Activated CD8-positive, alpha-beta T cell treated with anti-CD3 and anti-CD28 coated beads, Interleukin-2, amount 10 ng/mL, durations not matched to agents 7 days and 5 days (primary cell): Measurements from ENCODE around the gene RFFL. TPM values are rescaled to one million over a fixed set of nuclear protein-coding genes. Genes with fewer than 3 reads are reported as not detected.
"Not testable (repeated sequence)": the region's sequence is repeated elsewhere in the genome, so short reads cannot be mapped to it uniquely, and the experiment has no call there.

Experiments used
- ATAC-seq: fragments of 150-1000 bp; cut with Tn5 transposase; one replicate; pipeline ENCODE4 v1.10.0; 2021; ENCODE audit warnings: moderate library complexity
- CTCF ChIA-PET: fragments of 350-600 bp; sonication (Branson Sonifier 250); formaldehyde crosslinking; loops from one replicate; lab custom pipeline; 2021; ENCODE audit warnings: antibody characterized with exemption; lab: Charles Lee
- POLR2A ChIA-PET: fragments of 350-600 bp; sonication (Branson Sonifier 250); formaldehyde crosslinking; loops from one replicate; lab custom pipeline; 2021; ENCODE audit warnings: antibody characterized with exemption; lab: Charles Lee
- DNase-seq: peaks from one replicate; pipeline ENCODE4 v3.0.0-alpha.2; 2020
- H3K27ac Mint-ChIP-seq: one replicate; pipeline ENCODE4 v1.8.0; 2021; ENCODE audit warnings: mild to moderate bottlenecking, mixed read lengths
- H3K27me3 Mint-ChIP-seq: one replicate; pipeline ENCODE4 v1.8.0; 2021; ENCODE audit warnings: low read depth, mixed read lengths
- H3K36me3 Mint-ChIP-seq: one replicate; pipeline ENCODE4 v1.8.0; 2021; ENCODE audit warnings: low read depth, mixed read lengths
- H3K4me1 Mint-ChIP-seq: one replicate; pipeline ENCODE4 v1.8.0; 2021; ENCODE audit warnings: low read depth, mixed read lengths
- H3K4me3 Mint-ChIP-seq: one replicate; pipeline ENCODE4 v1.8.0; 2021; ENCODE audit warnings: mild to moderate bottlenecking, mixed read lengths
- H3K9me3 Mint-ChIP-seq: one replicate; pipeline ENCODE4 v1.8.0; 2022; ENCODE audit warnings: mixed read lengths; ENCODE audit not compliant: insufficient read depth
- total RNA-seq, 2 experiments: library from RNA; stranded (reverse); gene quantifications; one replicate each; pipeline ENCODE4 v1.2.3, GENCODE V29; 2021

RFFL gene
- total RNA-seq, 2 experiments from 2014 or later = 26.4 to 29.1 TPM

GRCh38 chr17:35010093-35010492, 53.4 kb downstream of the RFFL start:
- ChIA-PET CTCF (interaction anchor here (1.0 to 3.3 kb wide), 4 partner anchors 9 to 80 kb away, joined by 3 to 12 read pairs (median 8); no protein-coding TSS in a partner anchor), POLR2A (interaction anchor here (0.9 to 1.7 kb wide), 3 partner anchors 9 to 19 kb away, joined by 3 to 8 read pairs (median 4); no protein-coding TSS in a partner anchor)
- H3K27ac Mint-ChIP-seq = no peak overlapping the region
- peaks cover 40% of the 10 kb centered on the region for H3K36me3 Mint-ChIP-seq
- no peaks in the 10 kb centered on the region for H3K27me3 Mint-ChIP-seq
- DNase-seq (no peak), ATAC-seq (no peak)
- no peaks in the 10 kb centered on the region for H3K9me3 Mint-ChIP-seq
- no peaks in the 10 kb centered on the region for H3K4me1 Mint-ChIP-seq
- no peak overlapping the region for H3K4me3 Mint-ChIP-seq

- DNase-seq = no peak
- H3K36me3 Mint-ChIP-seq = peaks cover 53% of the 10 kb centered on the region
- ChIA-PET CTCF (interaction anchor here (3.3 kb wide), 1 partner anchor 7 kb away, joined by 12 read pairs; no protein-coding TSS in a partner anchor), POLR2A (no interaction called here)
- no peak overlapping the region for H3K4me3 Mint-ChIP-seq
- no peaks in the 10 kb centered on the region for H3K27me3 Mint-ChIP-seq
- H3K27ac Mint-ChIP-seq = no peak overlapping the region
- ATAC-seq = no peak
- no peaks in the 10 kb centered on the region for H3K9me3 Mint-ChIP-seq
- H3K4me1 Mint-ChIP-seq = no peaks in the 10 kb centered on the region
These were observed 56.5 kb downstream of the RFFL start for GRCh38 chr17:35006961-35007360.

GRCh38 chr17:35006345-35006744, 57.2 kb downstream of the RFFL start:
- Mint-ChIP-seq H3K9me3 (no peaks in the 10 kb centered on the region), H3K4me3 (no peak overlapping the region), H3K27ac (no peak overlapping the region), H3K36me3 (peaks cover 54% of the 10 kb centered on the region), H3K4me1 (no peaks in the 10 kb centered on the region), H3K27me3 (no peaks in the 10 kb centered on the region)
- DNase-seq (no peak), ATAC-seq (no peak)
- ChIA-PET CTCF (interaction anchor here (0.6 kb wide), 1 partner anchor 9 kb away, joined by 3 read pairs; no protein-coding TSS in a partner anchor), POLR2A (no interaction called here)

- H3K36me3 Mint-ChIP-seq = peaks cover 46% of the 10 kb centered on the region
- no peak overlapping the region for H3K4me3 Mint-ChIP-seq
- ChIA-PET POLR2A (interaction anchor here (0.8 kb wide), 1 partner anchor 115 kb away, joined by 4 read pairs; no protein-coding TSS in a partner anchor), CTCF (interaction anchor here (1.3 kb wide), 1 partner anchor 19 kb away, joined by 5 read pairs; no protein-coding TSS in a partner anchor)
- no peak overlapping the region for H3K27ac Mint-ChIP-seq
- DNase-seq (no peak), ATAC-seq (no peak)
- H3K9me3 Mint-ChIP-seq = no peaks in the 10 kb centered on the region
- no peaks in the 10 kb centered on the region for H3K4me1 Mint-ChIP-seq
- no peaks in the 10 kb centered on the region for H3K27me3 Mint-ChIP-seq
These were observed 59.7 kb downstream of the RFFL start for GRCh38 chr17:35003778-35004177.

GRCh38 chr17:35002876-35003551, 60.5 kb downstream of the RFFL start:
- Mint-ChIP-seq H3K27ac (peak overlapping the region; percentile 45), H3K9me3 (no peaks in the 10 kb centered on the region), H3K4me1 (peaks cover 4% of the 10 kb centered on the region), H3K4me3 (no peak overlapping the region), H3K36me3 (peaks cover 50% of the 10 kb centered on the region), H3K27me3 (no peaks in the 10 kb centered on the region)
- ChIA-PET CTCF (interaction anchor here (1.2 to 1.3 kb wide), 2 partner anchors 116 to 117 kb away, joined by 4 to 8 read pairs; partner anchors contain the start of gene RAD51D), POLR2A (interaction anchor here (0.6 to 0.8 kb wide), 2 partner anchors 116 to 134 kb away, joined by 3 to 4 read pairs; no protein-coding TSS in a partner anchor)
- ATAC-seq (no peak), DNase-seq (no peak)

GRCh38 chr17:35001549-35001948, 62.0 kb downstream of the RFFL start:
- DNase-seq (no peak), ATAC-seq (no peak)
- Mint-ChIP-seq H3K27ac (peak overlapping the region; percentile 53), H3K4me1 (peaks cover 5% of the 10 kb centered on the region), H3K27me3 (no peaks in the 10 kb centered on the region), H3K9me3 (no peaks in the 10 kb centered on the region), H3K4me3 (no peak overlapping the region), H3K36me3 (peaks cover 43% of the 10 kb centered on the region)
- ChIA-PET CTCF (interaction anchor here (0.9 to 1.7 kb wide), 4 partner anchors 21 to 117 kb away, joined by 3 to 8 read pairs (median 5); partner anchors contain the start of gene RFFL), POLR2A (no interaction called here)

- H3K27ac Mint-ChIP-seq, DNase-seq, H3K4me3 Mint-ChIP-seq, H3K27me3 Mint-ChIP-seq, H3K4me1 Mint-ChIP-seq, ATAC-seq, H3K9me3 Mint-ChIP-seq: not testable (repeated sequence)
- POLR2A ChIA-PET = interaction anchor here (0.9 kb wide), 1 partner anchor 89 kb away, joined by 3 read pairs; no protein-coding TSS in a partner anchor
- CTCF ChIA-PET = interaction anchor here (0.9 to 6.0 kb wide), 5 partner anchors 8 to 554 kb away, joined by 3 to 118 read pairs (median 5); partner anchors contain the start of genes FNDC8, RAD51D and RFFL
- H3K36me3 Mint-ChIP-seq = peaks cover 44% of the 10 kb centered on the region
These were observed 62.5 kb downstream of the RFFL start for GRCh38 chr17:35000965-35001364.

- DNase-seq (no peak), ATAC-seq (no peak)
- CTCF ChIA-PET = interaction anchor here (0.9 to 6.0 kb wide), 17 partner anchors 9 to 120 kb away, joined by 3 to 118 read pairs (median 5); partner anchors contain the start of genes FNDC8, RAD51D and RFFL
- H3K9me3 Mint-ChIP-seq = no peaks in the 10 kb centered on the region
- peaks cover 40% of the 10 kb centered on the region for H3K36me3 Mint-ChIP-seq
- no peak overlapping the region for H3K4me3 Mint-ChIP-seq
- no peak overlapping the region for H3K27ac Mint-ChIP-seq
- POLR2A ChIA-PET = interaction anchor here (0.7 to 1.0 kb wide), 2 partner anchors 23 to 80 kb away, joined by 3 to 4 read pairs; no protein-coding TSS in a partner anchor
- no peaks in the 10 kb centered on the region for H3K27me3 Mint-ChIP-seq
- H3K4me1 Mint-ChIP-seq = peaks cover 5% of the 10 kb centered on the region
These were observed 64.1 kb downstream of the RFFL start for GRCh38 chr17:34999456-34999855.

- CTCF ChIA-PET = interaction anchor here (0.8 to 6.0 kb wide), 15 partner anchors 8 to 122 kb away, joined by 3 to 118 read pairs (median 6); partner anchors contain the start of genes FNDC8, RAD51D and RFFL
- ATAC-seq (peak; percentile 95), DNase-seq (peak; percentile 84)
- peaks cover 43% of the 10 kb centered on the region for H3K36me3 Mint-ChIP-seq
- no peak overlapping the region for H3K4me3 Mint-ChIP-seq
- peaks cover 11% of the 10 kb centered on the region for H3K4me1 Mint-ChIP-seq
- POLR2A ChIA-PET = no interaction called here
- H3K27ac Mint-ChIP-seq = peak overlapping the region; percentile 30
- H3K27me3 Mint-ChIP-seq = no peaks in the 10 kb centered on the region
- H3K9me3 Mint-ChIP-seq = no peaks in the 10 kb centered on the region
These were observed 65.3 kb downstream of the RFFL start for GRCh38 chr17:34998205-34998604.

- POLR2A ChIA-PET = interaction anchor here (1.0 to 1.1 kb wide), 3 partner anchors 16 to 123 kb away, joined by 3 to 7 read pairs (median 4); partner anchors contain the start of genes FNDC8 and RAD51D
- no peaks in the 10 kb centered on the region for H3K27me3 Mint-ChIP-seq
- no peak overlapping the region for H3K4me3 Mint-ChIP-seq
- H3K36me3 Mint-ChIP-seq = peaks cover 43% of the 10 kb centered on the region
- DNase-seq = no peak
- no peaks in the 10 kb centered on the region for H3K9me3 Mint-ChIP-seq
- peaks cover 19% of the 10 kb centered on the region for H3K4me1 Mint-ChIP-seq
- no peak for ATAC-seq
- H3K27ac Mint-ChIP-seq = no peak overlapping the region
- CTCF ChIA-PET = interaction anchor here (0.9 to 6.0 kb wide), 9 partner anchors 8 to 122 kb away, joined by 3 to 118 read pairs (median 8); partner anchors contain the start of genes FNDC8, RAD51D and RFFL
These were observed 66.1 kb downstream of the RFFL start for GRCh38 chr17:34997355-34997862.
